ENCODE data around the gene TMEM234. TPM values are rescaled to one million over a fixed set of nuclear protein-coding genes. Genes with fewer than 3 reads are reported as not detected.
A peak's percentile ranks its signal among the peaks of the same experiment; 100 is the strongest.

TMEM234 gene
- total and polyA plus RNA-seq, 2 of the 8 experiments (the other 6 are each of a cell fraction or from before 2014, with no cell fraction given), result 8.7 to 8.9 TPM

- Histone ChIP-seq H3K27ac (ENCODE audit: low read depth, low read length) (no peak overlapping the region), H3K9ac (replicated peaks in 1 of 4; ENCODE audit: extremely low read depth in 1 of 4, low read depth in 3 of 4, low read length in 3 of 4) (no peak overlapping the region), H3K9me3 (ENCODE audit: insufficient read depth in 2 of 2, low read depth in 1 of 2, low read length in 1 of 2) (no peaks in the 10 kb centered on the region), H3K79me2 (ENCODE audit: control insufficient read depth in 1 of 2, insufficient read depth in 2 of 2, low read length in 2 of 2) (no peaks in the 10 kb centered on the region), H2AFZ (ENCODE audit: low read length) (no peak overlapping the region), H2BK5ac (ENCODE audit: low read depth, low read length) (no peak overlapping the region), H3K18ac (ENCODE audit: extremely low read depth, low read length) (no peak overlapping the region; the same call in 1 of the 2 replicates), H3K79me1 (ENCODE audit: low read depth, low read length) (0 out of 2 replicates have a peak, but pooled peaks cover 3% of the 10 kb centered on the region), H2BK120ac (replicated peaks; ENCODE audit: low read depth, low read length) (no peak overlapping the region), H3K4ac (replicated peaks; ENCODE audit: insufficient read length, low read depth, low read length) (no peak overlapping the region), H3K4me3 (ENCODE audit: extremely low read depth in 1 of 4, insufficient read depth in 2 of 4, low read depth in 3 of 4, low read length in 4 of 4) (peak overlapping the region; percentile 47 to 67 (median 62)), H2BK15ac (ENCODE audit: low read length) (no peak overlapping the region), H4K8ac (ENCODE audit: extremely low read depth, insufficient read depth, low read length) (no peak overlapping the region), H3K36me3 (ENCODE audit: control insufficient read depth in 2 of 4, insufficient read depth in 4 of 4, low read length in 3 of 4) (peaks cover 3 to 15% (median 7%) of the 10 kb centered on the region in 4 experiments; a peak in 5 of 8 replicates), H3K56ac (replicated peaks; ENCODE audit: insufficient read length, low read depth, low read length) (no peak overlapping the region), H2BK20ac (ENCODE audit: low read length) (no peak overlapping the region), H3K4me1 (replicated peaks in 1 of 4; ENCODE audit: control insufficient read depth in 3 of 4, insufficient read depth in 4 of 4, low read length in 3 of 4) (peaks cover 13 to 36% (median 20%) of the 10 kb centered on the region in 4 experiments), H3K27me3 (replicated peaks in 1 of 4; ENCODE audit: control insufficient read depth in 3 of 4, extremely low read depth in 1 of 4, insufficient read depth in 3 of 4, low read length in 3 of 4) (peaks cover 0 to 4% (median 2%) of the 10 kb centered on the region in 4 experiments; a peak in 3 of 7 replicates), H4K20me1 (replicated peaks in 1 of 2; ENCODE audit: control insufficient read depth in 1 of 2, insufficient read depth in 2 of 2, low read length in 2 of 2) (peaks cover 3 to 5% of the 10 kb centered on the region in 2 experiments), H3K14ac (ENCODE audit: insufficient read length) (no peak overlapping the region), H2AK5ac (ENCODE audit: low read depth, low read length) (no peak overlapping the region), H4K5ac (ENCODE audit: insufficient read length, low read depth, low read length) (no peak overlapping the region), H4K91ac (replicated peaks; ENCODE audit: insufficient read length, low read length) (peak overlapping the region; percentile 18), H3K23ac (ENCODE audit: insufficient read length) (no peak overlapping the region), H2BK12ac (ENCODE audit: low read depth, low read length) (no peak overlapping the region), H3K4me2 (ENCODE audit: insufficient read depth in 1 of 2, low read depth in 2 of 2, low read length in 2 of 2) (peak overlapping the region; percentile 76 to 92), H3K23me2 (ENCODE audit: low read depth, low read length) (peaks cover 17% of the 10 kb centered on the region; the same call in 1 of the 2 replicates)
- no peak for FAIRE-seq
- CTCF ChIA-PET (ENCODE audit: partially characterized antibody), result interaction anchor here (0.7 to 4.2 kb wide), 9 partner anchors 10 to 154 kb away, joined by 3 to 25 read pairs (median 4); no protein-coding TSS in a partner anchor
- WGBS, 2 experiments (ENCODE audit: extremely low coverage in 1 of 2, insufficient coverage in 1 of 2, insufficient read length in 1 of 2, insufficient replicate concordance in 2 of 2, low coverage in 1 of 2, low lambda C conversion rate in 2 of 2, missing lambda C conversion rate in 1 of 2), result 11% methylated on average over 23 of the region's 26 CpGs; no CpG with 5 or more reads in 1 of the 2 experiments
- POLR2A ChIA-PET (ENCODE audit: partially characterized antibody), result interaction anchor here (0.6 to 21.3 kb wide), 14 partner anchors 8 to 187 kb away, joined by 3 to 332 read pairs (median 8); partner anchors contain the start of genes DCDC2B, EIF3I, HDAC1 and IQCC
- peak in 1 of 2 experiments; percentile 72 for DNase-seq (ENCODE audit: low read depth in 1 of 2, low spot score in 2 of 2)
- no peak for TF ChIP-seq FOSL1 (IDR thresholded peaks at IDR 0.05; ENCODE audit: insufficient read depth, low read depth, low read length)
- TF ChIP-seq HDAC2 (IDR thresholded peaks at IDR 0.05; ENCODE audit: borderline replicate concordance in 1 of 2, low read depth in 2 of 2, low read length in 2 of 2), result no peak; a peak in 1 of 4 replicates
- TF ChIP-seq JUND (IDR thresholded peaks at IDR 0.05; ENCODE audit: low read length), result no peak
- TF ChIP-seq RAD21 (IDR thresholded peaks at IDR 0.05 in 1 of 2, conservative IDR thresholded peaks at IDR 0.05 in 1 of 2; ENCODE audit: low read depth in 2 of 2, low read length in 2 of 2), result peak; percentile 17 to 32; a peak in 2 of 4 replicates
- no peak for TF ChIP-seq NANOG (IDR thresholded peaks at IDR 0.05; ENCODE audit: insufficient read depth, low read depth, low read length, poor library complexity, severe bottlenecking)
- TF ChIP-seq EP300 (IDR thresholded peaks at IDR 0.05; ENCODE audit: borderline replicate concordance in 1 of 2, low read depth in 2 of 2, low read length in 2 of 2), result no peak
- TF ChIP-seq ATF3 (IDR thresholded peaks at IDR 0.05; ENCODE audit: insufficient read depth, low read depth, low read length), result no peak
- no peak for TF ChIP-seq ZNF274 (IDR thresholded peaks at IDR 0.05; ENCODE audit: borderline replicate concordance, extremely low read depth, low read length)
Observed at GRCh38 chr1:32201011-32201855, 20.9 kb downstream of the TMEM234 start.

Measured in H1 (cell line).